ENCODE data around the gene YBX1.
"Not testable (repeated sequence)": the region's sequence is repeated elsewhere in the genome, so short reads cannot be mapped to it uniquely, and the experiment has no call there.

The YBX1 gene

GRCh38 chr1:42681741-42682483 is at the start of gene YBX1:
TSS of gene YBX1 (plus strand) at chr1:42682418. CDS start at chr1:42682566, 148 bp downstream.
- in situ Hi-C loops (cut with MboI; ENCODE audit: low sequenced_read_pairs): no loop called here

GRCh38 chr1:42639116-42639515 is 43.1 kb upstream of the YBX1 start:
- in situ Hi-C loops (cut with MboI; ENCODE audit: low sequenced_read_pairs): no loop called here

GRCh38 chr1:42646056-42646455 is 36.2 kb upstream of the YBX1 start:
- in situ Hi-C loops (cut with MboI; ENCODE audit: low sequenced_read_pairs): no loop called here

- in situ Hi-C loops (cut with MboI; ENCODE audit: low sequenced_read_pairs): no loop called here
These were observed 25.0 kb upstream of the YBX1 start for GRCh38 chr1:42657201-42657600.

GRCh38 chr1:42657981-42658876 is 24.0 kb upstream of the YBX1 start, which contains the start of gene PPIH:
TSS of gene PPIH (plus strand) at chr1:42658423. CDS start at chr1:42658447, 24 bp downstream.
- in situ Hi-C loops (cut with MboI; ENCODE audit: low sequenced_read_pairs): no loop called here

- in situ Hi-C loops (cut with MboI; ENCODE audit: low sequenced_read_pairs): no loop called here
These were observed 23.3 kb upstream of the YBX1 start for GRCh38 chr1:42658877-42659337.

GRCh38 chr1:42660907-42661500 is 21.2 kb upstream of the YBX1 start:
- in situ Hi-C loops (cut with MboI; ENCODE audit: low sequenced_read_pairs): no loop called here

- in situ Hi-C loops (cut with MboI; ENCODE audit: low sequenced_read_pairs): no loop called here
These were observed 12.3 kb upstream of the YBX1 start for GRCh38 chr1:42669936-42670335.

GRCh38 chr1:42670425-42670824 is 11.8 kb upstream of the YBX1 start:
- in situ Hi-C loops (cut with MboI; ENCODE audit: low sequenced_read_pairs): no loop called here

- in situ Hi-C loops (cut with MboI; ENCODE audit: low sequenced_read_pairs): no loop called here
These were observed 8.0 kb upstream of the YBX1 start for GRCh38 chr1:42674214-42674613.

GRCh38 chr1:42674682-42675081 is 7.5 kb upstream of the YBX1 start:
- in situ Hi-C loops (cut with MboI; ENCODE audit: low sequenced_read_pairs): no loop called here

GRCh38 chr1:42675467-42675866 is 6.8 kb upstream of the YBX1 start:
- in situ Hi-C loops (cut with MboI; ENCODE audit: low sequenced_read_pairs): no loop called here

GRCh38 chr1:42676534-42677087 is 5.6 kb upstream of the YBX1 start:
- in situ Hi-C loops (cut with MboI; ENCODE audit: low sequenced_read_pairs): no loop called here

- in situ Hi-C loops (cut with MboI; ENCODE audit: low sequenced_read_pairs): no loop called here
These were observed 2.7 kb upstream of the YBX1 start for GRCh38 chr1:42679364-42679983.

- in situ Hi-C loops (cut with MboI; ENCODE audit: low sequenced_read_pairs): no loop called here
These were observed 2.2 kb upstream of the YBX1 start for GRCh38 chr1:42680055-42680454.

GRCh38 chr1:42680921-42681683 is 1.1 kb upstream of the YBX1 start:
- in situ Hi-C loops (cut with MboI; ENCODE audit: low sequenced_read_pairs): no loop called here

- in situ Hi-C loops (cut with MboI; ENCODE audit: low sequenced_read_pairs): not testable (repeated sequence)
These were observed 193 bp downstream of the YBX1 start for GRCh38 chr1:42682484-42682738.

GRCh38 chr1:42682739-42683531 is 717 bp downstream of the YBX1 start:
- in situ Hi-C loops (cut with MboI; ENCODE audit: low sequenced_read_pairs): no loop called here

- in situ Hi-C loops (cut with MboI; ENCODE audit: low sequenced_read_pairs): no loop called here
These were observed 1.9 kb downstream of the YBX1 start for GRCh38 chr1:42684139-42684538.

Data from HL-60/S4 (cell line).